ENCODE results near the gene EYS.

The EYS gene

GRCh38 chr6:64831680-64832079 is 875.3 kb downstream of the EYS start:
- Mint-ChIP-seq H3K27me3 (ENCODE audit: low read depth, poor library complexity) (no peaks in the 10 kb centered on the region), H3K36me3 (ENCODE audit: low read depth) (no peaks in the 10 kb centered on the region), H3K4me3 (no peak overlapping the region), H3K4me1 (no peaks in the 10 kb centered on the region), H3K27ac (no peak overlapping the region), H3K9me3 (no peaks in the 10 kb centered on the region)
- TF ChIP-seq CTCF (IDR thresholded peaks at IDR 0.05) = no peak
- no peak for DNase-seq

- Mint-ChIP-seq H3K36me3 (ENCODE audit: low read depth) (no peaks in the 10 kb centered on the region), H3K4me1 (peaks cover 16% of the 10 kb centered on the region)
- TF ChIP-seq CTCF (IDR thresholded peaks at IDR 0.05) = no peak
Observed at GRCh38 chr6:64817525-64817924, 889.5 kb downstream of the EYS start.

GRCh38 chr6:64815718-64816117 is 891.3 kb downstream of the EYS start:
- Mint-ChIP-seq H3K4me3 (no peak overlapping the region), H3K27ac (no peak overlapping the region), H3K36me3 (ENCODE audit: low read depth) (no peaks in the 10 kb centered on the region), H3K27me3 (ENCODE audit: low read depth, poor library complexity) (no peaks in the 10 kb centered on the region), H3K4me1 (peaks cover 16% of the 10 kb centered on the region), H3K9me3 (no peaks in the 10 kb centered on the region)
- no peak for TF ChIP-seq CTCF (IDR thresholded peaks at IDR 0.05)
- no peak for DNase-seq

More at GRCh38 chr6:64817525-64817924, 889.5 kb downstream of the EYS start:
- Mint-ChIP-seq H3K9me3 (no peaks in the 10 kb centered on the region), H3K27ac (peak overlapping the region; percentile 80), H3K4me3 (no peak overlapping the region), H3K27me3 (ENCODE audit: low read depth, poor library complexity) (no peaks in the 10 kb centered on the region)
- DNase-seq = no peak

- Mint-ChIP-seq H3K36me3 (ENCODE audit: low read depth) (no peaks in the 10 kb centered on the region), H3K9me3 (no peaks in the 10 kb centered on the region), H3K4me1 (peaks cover 5% of the 10 kb centered on the region), H3K27me3 (ENCODE audit: low read depth, poor library complexity) (no peaks in the 10 kb centered on the region), H3K27ac (no peak overlapping the region), H3K4me3 (no peak overlapping the region)
- no peak for DNase-seq
- TF ChIP-seq CTCF (IDR thresholded peaks at IDR 0.05) = no peak
Observed at GRCh38 chr6:64812138-64812537, 894.9 kb downstream of the EYS start.

- Mint-ChIP-seq H3K27me3 (ENCODE audit: low read depth, poor library complexity) (no peaks in the 10 kb centered on the region), H3K27ac (no peak overlapping the region), H3K36me3 (ENCODE audit: low read depth) (no peaks in the 10 kb centered on the region), H3K9me3 (no peaks in the 10 kb centered on the region), H3K4me1 (no peaks in the 10 kb centered on the region), H3K4me3 (no peak overlapping the region)
- no peak for TF ChIP-seq CTCF (IDR thresholded peaks at IDR 0.05)
- no peak for DNase-seq
Observed at GRCh38 chr6:64811119-64811518, 895.9 kb downstream of the EYS start.

DNA sequence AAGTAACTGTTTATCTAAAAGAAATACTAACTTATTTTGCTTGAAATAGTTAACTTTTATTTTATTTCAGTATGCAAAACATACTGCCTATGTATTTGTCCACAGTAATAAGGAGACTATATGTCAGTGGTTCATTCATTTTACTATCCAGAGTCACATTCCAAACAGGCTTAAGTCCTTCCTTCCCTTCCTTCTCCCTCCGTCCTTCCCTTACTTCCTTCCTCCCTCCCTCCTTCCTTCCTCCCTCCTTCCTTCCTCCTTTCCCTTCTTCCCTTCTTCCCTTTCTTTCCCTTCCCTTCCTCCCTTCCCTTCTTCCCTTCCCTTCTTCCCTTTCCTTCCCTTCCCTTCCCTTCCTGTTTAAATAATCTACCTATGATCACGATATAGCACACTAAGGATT is 899.2 kb downstream of the EYS start:
- no peaks in the 10 kb centered on the region for H3K4me1 Mint-ChIP-seq
- no peaks in the 10 kb centered on the region for H3K27me3 Mint-ChIP-seq (ENCODE audit: low read depth, poor library complexity)
- DNase-seq = no peak
- TF ChIP-seq CTCF (IDR thresholded peaks at IDR 0.05) = no peak
- H3K27ac Mint-ChIP-seq = no peak overlapping the region
- H3K4me3 Mint-ChIP-seq = no peak overlapping the region
- H3K36me3 Mint-ChIP-seq (ENCODE audit: low read depth) = no peaks in the 10 kb centered on the region
- H3K9me3 Mint-ChIP-seq = no peaks in the 10 kb centered on the region
